Bone marrow (tissue), 2 donors: ENCODE measurements around the gene TMEM225B.
"Not testable (repeated sequence)": the region's sequence is repeated elsewhere in the genome, so short reads cannot be mapped to it uniquely, and the experiment has no call there.

ENCODE experiments used
- DNase-seq, 2 donors: peaks; one replicate each; lab custom pipeline; 2025; lab: John Stamatoyannopoulos, UW

TMEM225B gene

DNA sequence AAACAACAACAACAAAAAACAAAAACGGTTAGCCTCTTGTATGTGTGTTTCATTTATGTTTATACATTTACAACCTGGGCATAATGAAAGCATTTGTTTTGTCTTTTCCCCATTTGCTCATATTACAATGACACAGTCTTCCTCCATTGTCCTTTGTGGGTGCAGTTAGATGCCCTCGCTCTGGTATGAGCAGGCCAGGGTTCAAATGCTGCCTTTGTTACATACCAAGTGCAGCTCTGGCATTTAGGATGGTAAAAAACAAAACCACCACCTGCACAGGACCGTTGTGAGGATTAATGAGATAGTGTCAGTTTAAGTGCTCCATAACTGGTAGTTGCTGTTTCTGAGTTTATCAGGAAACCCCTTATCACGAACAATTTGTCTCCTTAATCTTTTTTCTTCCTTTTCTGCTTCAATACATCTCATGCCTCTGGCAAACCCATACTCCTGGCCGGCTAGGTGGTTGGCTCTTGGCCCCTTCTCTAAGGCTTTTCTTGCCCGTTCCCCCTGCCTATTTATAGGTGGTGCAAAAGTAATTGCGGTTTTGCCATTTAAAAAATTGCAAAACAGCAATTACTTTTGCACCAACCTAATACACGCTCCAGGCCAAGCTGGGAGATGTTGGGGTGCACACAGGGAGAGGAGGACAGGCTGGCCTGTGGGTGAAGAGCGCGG lies 18.6 kb upstream of the TMEM225B start:
- no peak for DNase-seq

DNA sequence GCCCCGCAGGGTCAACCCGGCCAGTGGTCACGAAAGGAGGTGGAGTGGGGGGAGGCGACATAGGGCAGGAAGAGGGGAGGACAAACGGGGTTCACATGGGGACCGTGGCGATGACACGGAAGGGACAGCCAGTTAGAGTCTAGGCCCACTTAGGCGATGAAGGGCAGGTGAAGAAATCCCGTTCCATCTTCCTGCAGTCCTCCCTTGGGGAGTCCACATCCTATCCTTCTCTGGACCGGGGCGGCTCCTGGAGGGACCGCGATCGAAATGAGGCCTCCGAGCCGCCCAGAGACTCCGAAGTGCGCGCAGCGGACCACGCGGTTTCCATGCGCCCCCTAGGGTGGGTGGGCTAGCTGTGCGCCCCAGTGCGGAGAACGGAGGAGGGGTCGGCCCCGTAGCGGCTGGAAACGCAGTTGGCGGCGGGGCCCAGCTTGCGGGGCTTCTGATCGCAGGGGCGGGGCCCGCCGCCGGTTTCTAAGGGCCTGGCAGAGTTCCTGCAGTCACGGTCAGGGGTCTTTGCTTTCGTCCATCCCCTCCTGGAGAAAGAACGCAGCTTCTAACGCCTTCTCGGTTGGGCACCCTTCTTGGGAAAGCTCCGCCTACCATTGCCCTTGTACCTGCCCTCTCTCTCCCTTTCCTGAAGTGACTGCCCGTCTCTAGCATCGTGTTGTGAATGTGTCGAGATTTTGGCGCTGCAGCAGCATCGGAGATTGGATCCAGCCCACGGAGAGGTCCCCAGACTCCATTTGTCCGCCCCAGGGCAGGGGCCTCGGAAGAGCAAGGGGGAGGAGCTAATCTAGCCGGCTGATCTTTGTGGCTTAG lies 17.9 kb upstream of the TMEM225B start:
- DNase-seq: peak in 1 of 2 donors; percentile 13

DNA sequence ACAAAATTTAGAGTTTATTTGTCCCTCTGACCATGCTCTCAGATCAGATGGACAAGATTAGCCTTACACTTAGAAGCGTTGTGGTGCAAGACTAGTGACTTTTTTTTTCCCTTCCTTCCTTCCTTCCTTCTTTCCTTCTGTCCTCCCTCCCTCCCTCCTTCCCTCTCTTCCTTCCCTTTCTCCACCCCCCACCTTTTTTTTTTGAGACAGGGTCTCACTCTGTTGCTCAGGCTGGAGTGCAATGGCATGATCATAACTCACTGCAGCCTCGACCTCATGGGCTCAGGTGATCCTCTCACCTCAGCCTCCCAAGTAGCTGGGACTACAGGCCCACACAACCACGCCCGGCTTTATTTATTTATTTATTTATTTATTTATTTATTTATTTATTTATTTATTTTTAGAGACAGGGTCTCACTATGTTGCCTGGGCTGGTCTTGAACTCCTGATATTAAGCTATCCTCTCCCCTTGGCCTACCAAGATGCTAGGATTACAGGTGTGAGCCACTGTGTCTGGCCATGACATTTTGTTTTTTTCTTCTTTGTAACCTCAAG lies 17.2 kb upstream of the TMEM225B start:
- DNase-seq: not testable (repeated sequence)

DNA sequence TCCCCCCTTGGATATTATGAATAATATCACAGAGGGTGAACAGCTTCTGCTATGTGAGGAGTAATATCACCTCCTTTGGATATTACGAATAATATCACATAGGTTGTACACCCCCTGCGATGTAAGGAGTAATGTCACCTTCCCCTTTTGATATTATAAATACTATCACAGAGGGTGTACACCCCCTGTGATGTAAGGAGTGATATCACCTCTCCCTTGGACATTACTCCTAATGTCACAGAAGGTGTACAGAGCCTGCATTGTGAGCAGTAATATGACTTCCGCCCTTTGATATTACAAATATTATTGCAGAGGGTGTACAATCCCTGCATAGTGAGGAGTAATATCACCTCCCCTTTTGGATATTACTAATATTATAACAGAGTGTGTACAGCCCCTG lies 9.2 kb upstream of the TMEM225B start:
- no peak for DNase-seq

DNA sequence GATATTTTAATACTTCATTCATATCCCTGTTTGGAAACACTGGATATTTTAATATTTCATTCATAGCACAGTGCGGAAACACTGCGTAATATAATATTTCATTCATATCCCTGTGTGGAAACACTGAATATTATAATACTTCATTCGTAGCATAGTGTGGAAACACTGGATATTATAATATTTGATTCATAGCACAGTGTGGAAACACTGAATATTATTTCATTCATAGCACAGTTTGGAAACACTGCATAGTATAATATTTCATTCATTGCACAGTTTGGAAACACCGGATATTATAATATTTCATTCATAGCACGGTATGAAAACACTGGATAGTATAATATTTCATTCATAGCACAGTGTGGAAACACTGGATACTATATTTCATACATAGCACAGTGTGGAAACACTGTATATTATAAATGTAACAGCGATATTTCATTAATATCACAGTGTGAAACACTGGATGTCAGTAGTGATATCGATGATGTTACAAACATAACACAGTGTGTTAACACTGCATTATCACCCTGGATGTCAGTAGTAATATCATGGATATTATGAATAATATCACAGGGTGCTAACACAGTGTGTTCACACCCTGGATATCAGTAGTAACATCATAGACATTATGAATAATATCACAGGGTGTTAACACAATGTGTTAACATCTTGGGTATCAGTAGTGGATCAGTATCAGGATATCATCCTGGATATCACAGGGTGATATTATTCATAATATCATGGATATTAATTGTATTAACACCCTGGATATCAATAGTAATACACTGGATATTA lies 2.9 kb upstream of the TMEM225B start:
- no peak for DNase-seq

DNA sequence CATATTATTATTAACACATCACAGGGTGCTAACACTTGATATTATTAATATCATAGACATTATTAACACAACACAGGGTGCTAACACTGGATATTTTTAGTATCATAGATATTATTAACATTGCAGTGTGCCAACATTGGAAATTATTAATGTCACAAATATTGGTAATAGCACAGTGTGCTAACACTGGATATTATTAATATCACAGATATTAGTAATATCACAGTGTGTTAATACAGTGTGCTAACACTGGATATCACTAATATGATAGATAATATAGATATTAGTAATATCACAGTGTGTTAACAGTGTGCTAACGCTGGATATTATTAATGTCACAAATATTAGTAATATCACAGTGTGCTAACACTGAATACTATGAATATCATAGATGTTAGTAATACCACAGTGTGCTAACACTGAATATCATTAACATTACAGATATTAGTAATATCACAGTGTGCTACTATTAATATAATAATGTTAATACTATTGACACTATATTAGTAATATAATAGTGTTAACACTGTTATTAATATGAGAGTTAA lies 1.6 kb upstream of the TMEM225B start:
- DNase-seq: no peak

DNA sequence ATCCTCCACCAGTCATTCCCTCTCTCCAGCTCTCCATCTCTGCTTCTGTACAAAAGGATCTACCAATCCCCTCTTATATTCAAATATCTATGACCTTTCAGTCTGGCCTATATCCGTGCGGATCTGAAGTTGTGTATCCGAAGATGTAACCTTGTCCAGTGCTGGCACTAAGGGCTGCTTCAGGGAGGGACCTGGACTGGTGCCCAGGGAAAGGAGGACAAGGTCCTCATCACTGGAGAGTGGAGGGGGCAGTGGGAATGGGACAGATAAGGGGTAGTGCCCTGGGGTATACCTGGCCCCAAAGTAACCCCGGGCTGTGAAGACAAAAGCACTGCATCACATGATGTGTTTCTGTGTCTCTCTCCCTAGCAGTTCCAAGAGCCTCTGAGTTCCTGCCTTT lies 1.8 kb downstream of the TMEM225B start:
- no peak for DNase-seq

DNA sequence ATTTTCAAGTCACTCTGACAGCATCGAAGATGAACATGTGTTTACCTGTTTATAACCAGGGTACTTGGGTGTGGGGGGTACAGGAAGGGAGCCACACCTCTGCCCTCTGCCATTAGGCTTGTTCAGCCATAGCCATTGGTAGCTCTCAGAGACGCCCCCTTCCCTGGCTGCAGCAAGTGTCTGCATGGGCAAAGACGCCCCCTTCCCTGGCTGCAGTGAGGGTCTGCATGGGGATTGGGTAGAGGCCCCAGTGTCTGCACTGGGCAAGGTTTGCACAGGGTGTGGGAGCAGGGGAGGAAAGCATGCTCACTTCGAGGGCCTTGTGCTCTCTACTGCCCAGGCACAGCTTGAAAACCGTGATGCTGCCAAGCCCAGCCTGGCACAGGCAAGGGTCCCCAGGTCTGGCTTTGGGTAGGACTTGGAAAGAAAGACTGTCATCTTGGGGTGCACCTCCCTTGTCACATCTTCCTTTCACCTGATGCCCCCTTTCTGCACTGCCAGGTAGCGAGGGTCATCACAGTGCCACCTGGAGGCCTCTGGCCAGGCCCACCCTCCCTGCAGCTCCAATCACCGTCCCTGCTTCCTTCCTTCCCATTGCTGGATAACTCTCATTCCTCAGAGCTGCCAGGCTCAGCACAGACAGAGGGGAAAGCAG lies 3.7 kb downstream of the TMEM225B start:
- DNase-seq: no peak

DNA sequence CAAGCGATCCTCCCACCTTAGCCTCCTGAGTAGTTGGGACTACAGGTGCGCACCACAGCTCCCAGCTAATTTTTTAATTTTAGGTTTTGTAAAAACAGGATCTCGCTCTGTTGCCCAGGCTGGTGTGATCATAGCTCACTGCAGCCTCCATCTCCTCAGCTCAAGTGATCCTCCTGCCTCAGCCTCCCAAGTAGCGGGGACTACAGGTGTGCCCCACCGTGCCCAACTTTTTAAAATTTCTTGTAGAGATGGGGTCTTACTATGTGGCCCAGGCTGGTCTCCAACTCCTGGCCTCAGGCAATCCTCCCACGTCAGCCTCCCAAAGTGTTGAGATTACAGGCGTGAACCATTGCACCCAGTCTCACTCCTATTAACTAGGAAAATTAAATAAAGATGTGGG lies 7.5 kb downstream of the TMEM225B start:
- no peak for DNase-seq

DNA sequence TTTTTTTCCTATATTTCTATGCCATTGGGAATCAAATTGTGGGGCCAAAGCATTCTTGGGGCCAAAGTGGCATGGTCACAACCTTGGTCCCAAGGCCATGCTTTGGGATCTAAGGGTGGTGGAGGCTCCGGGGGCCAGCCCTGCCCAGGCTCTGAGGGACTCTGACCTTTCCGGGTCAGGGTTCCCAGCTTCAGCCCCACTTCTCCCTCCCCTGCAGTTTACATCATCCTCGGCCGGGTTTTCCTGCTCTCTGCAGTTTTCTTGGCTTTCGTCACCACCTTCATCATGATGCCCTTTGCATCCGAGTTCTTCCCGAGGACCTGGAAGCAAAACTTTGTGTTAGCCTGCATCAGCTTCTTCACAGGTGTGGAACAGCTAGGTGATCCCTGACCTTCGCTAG lies 8.5 kb downstream of the TMEM225B start:
- no peak for DNase-seq

DNA sequence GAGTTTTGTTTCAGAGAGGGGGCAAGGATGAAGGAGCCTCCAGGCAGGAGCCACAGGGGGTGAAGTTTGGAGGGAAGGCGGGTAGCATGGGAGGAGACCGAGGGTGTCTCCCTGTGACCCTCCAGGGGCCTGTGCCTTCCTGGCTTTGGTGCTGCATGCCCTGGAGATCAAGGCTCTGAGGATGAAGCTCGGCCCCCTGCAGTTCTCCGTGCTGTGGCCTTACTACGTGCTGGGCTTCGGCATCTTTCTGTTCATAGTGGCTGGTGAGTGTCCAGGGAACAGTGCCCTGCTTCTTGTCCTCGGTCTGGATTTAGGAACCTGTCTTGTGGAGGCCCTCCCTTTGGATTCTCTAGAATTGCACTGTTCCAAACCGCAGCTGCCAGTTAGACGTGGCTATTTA lies 9.5 kb downstream of the TMEM225B start:
- DNase-seq: no peak

DNA sequence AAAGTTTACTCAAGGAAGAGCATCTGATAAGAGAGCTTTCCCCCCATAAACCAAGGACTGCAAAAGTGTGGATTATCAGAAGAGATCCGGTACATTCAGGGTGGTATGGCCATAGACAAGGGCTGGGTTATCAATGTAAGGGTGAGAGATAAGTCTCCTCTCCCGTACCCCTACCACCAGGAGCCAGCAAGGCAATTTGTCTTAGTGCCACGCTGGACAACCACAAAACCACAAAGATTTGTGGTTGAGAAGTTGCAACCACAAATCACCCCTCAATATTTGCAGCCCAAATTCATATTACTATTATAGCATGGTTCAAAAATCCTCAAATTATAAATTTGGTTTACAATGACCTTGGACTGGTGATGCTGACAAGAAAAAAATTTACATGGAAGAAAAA lies 16.4 kb downstream of the TMEM225B start:
- DNase-seq: no peak

DNA sequence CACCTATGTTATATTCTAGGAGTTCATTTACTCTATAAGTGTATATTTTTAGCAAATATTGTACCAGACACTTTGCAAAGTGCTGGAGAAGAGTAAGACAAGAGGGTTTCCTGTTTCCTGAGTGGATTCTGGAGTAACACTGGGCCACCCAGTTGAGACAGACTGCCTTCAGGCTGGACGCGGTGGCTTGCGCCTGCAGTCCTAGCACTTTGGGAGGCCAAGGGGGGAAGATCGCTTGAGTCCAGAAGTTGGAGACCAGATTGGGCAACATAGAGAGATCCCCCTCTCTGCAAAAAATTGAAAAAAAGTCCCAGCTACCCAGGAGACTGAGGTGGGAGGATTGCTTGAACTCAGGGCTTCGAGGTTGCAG lies 17.9 kb downstream of the TMEM225B start:
- no peak for DNase-seq

DNA sequence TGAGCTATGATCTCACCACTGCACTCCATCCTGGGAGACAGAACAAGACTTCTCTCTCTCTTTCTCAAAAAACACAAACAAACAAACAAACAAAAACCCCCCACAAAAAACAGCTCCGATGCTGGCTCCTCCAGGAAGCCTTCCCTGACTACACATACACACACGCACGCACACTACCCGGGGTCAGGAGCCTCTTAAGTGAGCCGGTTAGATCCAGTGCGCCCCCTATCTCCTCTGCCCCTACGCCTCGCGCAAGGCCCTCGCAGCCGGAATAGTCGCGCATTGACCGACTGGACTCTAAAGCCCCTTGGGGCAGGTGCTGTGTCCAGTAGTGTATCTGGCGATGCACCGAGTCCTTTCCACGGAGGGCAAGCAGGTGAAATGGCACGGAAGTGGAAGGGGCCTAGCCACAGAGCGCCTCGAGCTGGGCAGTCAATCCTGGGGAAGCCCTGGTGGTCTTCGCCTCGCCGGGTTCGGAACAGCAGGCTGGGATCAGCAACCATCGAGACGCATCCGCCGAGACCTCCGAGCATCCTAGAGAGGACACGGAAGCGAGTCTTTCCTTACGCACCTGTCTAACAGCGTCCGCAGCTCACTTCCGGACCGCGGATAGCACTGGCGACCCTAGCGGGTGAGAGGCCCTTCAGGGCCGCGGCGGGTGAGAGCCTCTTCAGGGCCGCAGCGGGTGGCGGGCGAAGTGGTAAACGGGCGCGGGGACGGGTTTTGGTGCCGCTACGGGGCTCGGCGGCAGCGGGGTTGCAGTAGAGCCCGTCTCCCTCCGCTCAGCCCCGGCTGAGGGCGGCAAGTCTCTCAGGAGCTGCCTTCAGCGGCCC lies 18.5 kb downstream of the TMEM225B start, which contains the start of gene ZSCAN25:
Gene ZSCAN25, plus strand, starts transcription at position 588 of the 833 bp plus-strand sequence. CDS start 2,661 bp downstream, outside the sequence.
- peak; percentile 59 to 72 for DNase-seq

DNA sequence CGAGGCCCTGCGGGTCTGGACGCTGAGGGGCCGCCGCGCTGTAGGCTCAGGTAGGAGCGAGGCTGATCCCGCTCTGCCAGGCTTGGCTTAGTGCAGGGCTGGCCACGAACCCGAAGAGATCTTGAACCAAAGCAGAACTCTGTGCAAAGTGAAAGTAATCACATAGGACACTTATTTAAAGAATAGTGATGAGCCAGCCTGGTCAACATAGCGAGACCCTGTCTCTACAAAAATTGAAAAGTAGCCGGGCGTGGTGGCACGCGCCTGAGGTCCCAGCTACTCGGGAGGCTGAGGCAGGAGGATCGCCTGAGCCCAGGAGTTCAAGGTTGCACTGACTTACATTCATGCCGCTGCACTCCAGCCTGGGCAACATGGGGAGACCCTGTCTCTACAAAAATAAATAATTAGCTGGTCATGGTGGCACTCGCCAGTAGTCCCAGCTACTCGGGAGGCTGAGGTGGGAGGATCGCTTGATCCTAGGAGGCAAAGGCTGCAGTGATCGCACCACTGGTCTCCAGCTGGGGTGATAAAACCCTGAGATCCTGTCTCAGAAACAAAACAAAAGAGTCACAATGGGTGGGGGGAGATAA lies 19.2 kb downstream of the TMEM225B start:
- no peak for DNase-seq

DNA sequence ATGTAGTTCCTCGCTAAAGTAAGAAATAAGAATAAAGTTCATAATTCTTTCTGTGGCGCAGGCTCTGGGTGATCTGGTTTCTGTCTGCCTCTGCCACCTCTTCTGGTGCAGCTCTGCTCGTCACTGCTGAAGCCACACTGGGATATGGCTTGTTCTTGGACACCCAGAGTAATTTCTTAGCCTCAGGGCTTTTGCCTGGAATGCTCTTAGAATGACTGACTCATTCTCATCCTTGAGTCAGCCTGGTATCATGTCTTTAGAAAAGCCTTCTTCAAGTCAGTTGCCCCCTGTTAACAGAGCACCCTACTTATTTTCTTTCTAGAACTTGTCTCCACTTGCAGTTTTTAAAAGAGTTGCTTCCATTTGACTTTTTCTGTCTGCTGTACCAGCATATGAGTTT lies 20.7 kb downstream of the TMEM225B start:
- DNase-seq: no peak

DNA sequence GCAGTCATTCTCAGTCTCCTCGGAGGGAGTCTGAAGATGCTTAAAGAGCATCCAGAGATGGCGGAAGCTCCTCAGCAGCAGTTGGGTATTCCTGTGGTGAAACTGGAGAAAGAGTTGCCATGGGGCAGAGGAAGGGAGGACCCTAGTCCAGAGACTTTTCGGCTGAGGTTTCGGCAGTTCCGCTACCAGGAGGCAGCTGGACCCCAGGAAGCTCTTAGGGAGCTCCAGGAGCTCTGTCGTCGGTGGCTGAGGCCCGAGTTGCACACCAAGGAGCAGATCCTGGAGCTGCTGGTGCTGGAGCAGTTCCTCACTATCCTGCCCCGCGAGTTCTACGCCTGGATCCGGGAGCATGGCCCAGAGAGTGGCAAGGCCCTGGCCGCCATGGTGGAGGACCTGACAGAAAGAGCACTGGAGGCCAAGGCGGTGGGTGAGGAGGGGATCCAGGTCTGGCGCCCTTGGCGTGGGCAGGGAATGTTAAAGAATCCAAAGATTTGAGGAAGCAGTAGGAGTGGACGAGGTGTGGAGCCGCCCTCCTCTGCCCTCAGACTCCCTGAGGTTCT lies 21.6 kb downstream of the TMEM225B start:
- no peak for DNase-seq

DNA sequence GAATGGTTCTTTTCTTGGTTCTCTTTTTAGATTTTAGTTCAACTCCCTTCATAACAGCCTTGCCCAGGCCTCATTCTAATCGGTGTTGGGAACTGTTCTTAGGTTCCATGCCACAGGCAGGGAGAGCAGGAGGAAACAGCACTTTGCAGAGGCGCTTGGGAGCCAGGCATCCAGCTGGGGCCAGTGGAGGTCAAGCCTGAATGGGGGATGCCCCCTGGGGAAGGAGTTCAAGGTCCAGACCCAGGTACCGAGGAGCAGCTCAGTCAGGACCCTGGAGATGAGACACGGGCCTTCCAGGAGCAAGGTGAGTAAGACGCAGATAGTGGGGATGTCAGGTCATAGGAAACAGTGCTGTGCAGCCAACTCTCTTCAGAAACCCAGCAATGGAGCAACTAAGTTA lies 23.2 kb downstream of the TMEM225B start:
- DNase-seq: no peak

DNA sequence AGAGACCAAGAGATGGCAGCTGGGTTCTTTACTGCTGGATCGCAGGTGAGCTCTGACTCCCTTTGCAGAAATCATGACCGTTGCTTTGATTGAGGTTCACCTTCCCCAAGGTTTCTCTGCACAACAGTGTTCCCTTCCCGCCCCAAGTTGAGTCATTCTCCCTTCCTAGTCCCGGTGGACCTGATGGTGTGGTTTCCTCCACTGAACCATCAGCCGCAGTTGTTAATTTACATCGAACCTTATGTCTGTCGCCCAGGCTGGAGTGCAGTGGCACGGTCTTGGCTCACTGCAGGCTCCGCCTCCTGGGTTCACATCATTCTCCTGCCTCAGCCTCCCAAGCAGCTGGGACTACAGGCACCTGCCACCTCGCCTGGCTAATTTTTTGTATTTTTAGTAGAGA lies 24.5 kb downstream of the TMEM225B start:
- no peak for DNase-seq
